HepG2 (cell line): Measurements from ENCODE around the gene FAM120AOS.

Experiments
- AFF4 ChIP-seq: sonication (generic); formaldehyde crosslinking; IDR thresholded peaks from 2 replicates; pipeline ENCODE4 v1.4.0; 2020; ENCODE audit warnings: missing genetic modification reagents
- HOXA9 ChIP-seq: sonication (generic); formaldehyde crosslinking; IDR thresholded peaks from 2 replicates; pipeline ENCODE4 v1.8.1; 2022; ENCODE audit warnings: missing genetic modification reagents, mild to moderate bottlenecking, moderate library complexity, borderline replicate concordance
- HOXD1 ChIP-seq: sonication (generic); formaldehyde crosslinking; IDR thresholded peaks from 2 replicates; pipeline ENCODE4 v1.5.0; 2020; ENCODE audit warnings: missing genetic modification reagents
- KAT7 ChIP-seq: IDR thresholded peaks from 2 replicates; pipeline ENCODE4 v1.6.1; 2018; ENCODE audit warnings: borderline replicate concordance, missing compliant biosample characterization
- POLR2A ChIP-seq, 2 experiments: IDR thresholded peaks; 2 replicates each; pipeline ENCODE4 v1.6.1; 2011; ENCODE audit warnings: low read depth in 2 of 2, low read length in 2 of 2, mild to moderate bottlenecking in 1 of 2, moderate library complexity in 1 of 2; ENCODE audit not compliant: insufficient read depth in 1 of 2
- RBAK ChIP-seq: sonication (generic); formaldehyde crosslinking; IDR thresholded peaks from 2 replicates; pipeline ENCODE4 v1.5.1; 2020; ENCODE audit warnings: mild to moderate bottlenecking, missing genetic modification reagents
- ZNF230 ChIP-seq: sonication (generic); formaldehyde crosslinking; IDR thresholded peaks from 2 replicates; pipeline ENCODE4 v1.4.0; 2020; ENCODE audit warnings: mild to moderate bottlenecking, missing genetic modification reagents

DNA sequence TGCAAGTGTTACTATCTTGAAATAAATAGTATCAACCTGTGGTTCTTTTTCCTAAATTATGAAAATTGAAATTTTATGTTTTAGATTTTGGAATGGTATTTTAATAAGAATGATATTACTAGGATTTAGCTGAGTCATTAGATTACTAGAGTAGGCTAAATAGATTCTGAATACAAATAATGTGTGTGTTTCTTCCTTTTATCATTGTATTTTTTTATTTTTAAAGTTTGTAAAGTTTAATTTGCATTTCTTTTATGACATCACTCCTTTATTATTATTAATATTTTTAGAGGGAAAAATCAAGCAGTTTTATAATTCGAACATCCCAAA lies 8.0 kb upstream of the FAM120AOS start:
- no peak for TF ChIP-seq HOXA9 (CRISPR knock-in tag)
- TF ChIP-seq ZNF230 (CRISPR knock-in tag): no peak
- no peak for TF ChIP-seq POLR2A (IDR thresholded peaks at IDR 0.05; ENCODE audit: insufficient read depth in 1 of 2, low read depth in 2 of 2, low read length in 2 of 2)
- TF ChIP-seq HOXD1 (CRISPR knock-in tag): no peak
- no peak for TF ChIP-seq AFF4 (CRISPR knock-in tag)
- no peak for TF ChIP-seq KAT7
- no peak for TF ChIP-seq RBAK (CRISPR knock-in tag)
